DOHH2 (cell line): ENCODE measurements around the gene TM9SF4.

Experiments used
- EZH2phosphoT487 ChIP-seq: fragments of 200-600 bp; sonication (generic); IDR thresholded peaks from 2 replicates; pipeline ENCODE4 v1.6.1; 2017; ENCODE audit warnings: borderline replicate concordance, mild to moderate bottlenecking, antibody characterized with exemption, low read length, moderate library complexity, mixed read lengths
- TF ChIP-seq, protein P1 (sequence below): fragments of 200-600 bp; sonication (generic); IDR thresholded peaks from one replicate; pipeline ENCODE4 v1.5.1; 2014; ENCODE audit warnings: antibody characterized with exemption, mild to moderate bottlenecking, low read depth, low read length; ENCODE audit not compliant: poor library complexity, severe bottlenecking

DNA sequence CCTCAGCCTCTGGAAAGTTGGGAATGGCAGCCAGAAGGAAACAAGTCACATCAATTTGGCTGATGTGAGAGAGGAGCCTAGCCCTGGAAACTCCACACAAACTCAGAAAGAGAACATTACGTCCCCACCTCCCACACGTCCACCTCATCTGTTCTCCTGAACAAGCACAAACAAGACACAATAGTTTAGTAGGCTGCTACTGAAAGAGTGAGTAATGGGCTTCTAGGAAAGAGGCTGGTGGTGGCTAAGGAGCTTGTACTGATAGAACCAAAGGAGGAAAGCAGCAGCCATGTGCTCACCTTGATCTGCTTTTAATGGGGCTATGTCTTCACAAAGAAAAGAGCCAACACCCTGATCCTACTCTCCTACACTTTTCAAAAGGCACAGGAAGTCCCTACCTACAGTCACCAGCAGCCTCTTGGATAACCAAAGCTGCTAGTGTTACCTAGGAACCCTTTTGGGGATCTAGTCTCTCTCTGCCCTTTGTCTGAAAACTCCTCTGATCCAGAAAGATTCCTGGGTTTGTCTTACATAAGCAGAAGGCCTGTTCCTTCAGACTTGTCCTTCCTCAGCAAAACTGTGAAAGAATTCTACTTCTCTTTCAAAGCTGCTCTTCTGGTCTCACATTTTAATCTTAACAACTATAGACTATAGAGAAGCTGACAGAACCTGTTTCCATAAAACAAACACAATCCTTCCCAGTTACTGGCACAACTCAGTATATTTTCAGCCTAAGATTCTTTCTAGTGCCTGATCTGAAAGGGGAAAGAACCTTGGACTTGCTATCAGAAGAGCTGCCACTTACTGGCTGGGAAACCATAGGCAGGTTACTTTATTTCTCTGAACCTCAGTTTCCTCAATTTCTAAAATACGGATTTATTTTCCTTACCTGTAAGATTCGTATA, 94.9 kb downstream of the TM9SF4 start:
- TF ChIP-seq, protein P1, sequence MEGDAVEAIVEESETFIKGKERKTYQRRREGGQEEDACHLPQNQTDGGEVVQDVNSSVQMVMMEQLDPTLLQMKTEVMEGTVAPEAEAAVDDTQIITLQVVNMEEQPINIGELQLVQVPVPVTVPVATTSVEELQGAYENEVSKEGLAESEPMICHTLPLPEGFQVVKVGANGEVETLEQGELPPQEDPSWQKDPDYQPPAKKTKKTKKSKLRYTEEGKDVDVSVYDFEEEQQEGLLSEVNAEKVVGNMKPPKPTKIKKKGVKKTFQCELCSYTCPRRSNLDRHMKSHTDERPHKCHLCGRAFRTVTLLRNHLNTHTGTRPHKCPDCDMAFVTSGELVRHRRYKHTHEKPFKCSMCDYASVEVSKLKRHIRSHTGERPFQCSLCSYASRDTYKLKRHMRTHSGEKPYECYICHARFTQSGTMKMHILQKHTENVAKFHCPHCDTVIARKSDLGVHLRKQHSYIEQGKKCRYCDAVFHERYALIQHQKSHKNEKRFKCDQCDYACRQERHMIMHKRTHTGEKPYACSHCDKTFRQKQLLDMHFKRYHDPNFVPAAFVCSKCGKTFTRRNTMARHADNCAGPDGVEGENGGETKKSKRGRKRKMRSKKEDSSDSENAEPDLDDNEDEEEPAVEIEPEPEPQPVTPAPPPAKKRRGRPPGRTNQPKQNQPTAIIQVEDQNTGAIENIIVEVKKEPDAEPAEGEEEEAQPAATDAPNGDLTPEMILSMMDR = no peak
- no peak for TF ChIP-seq EZH2phosphoT487
